ENCODE results near the gene HDGFL2.

Gene HDGFL2

DNA sequence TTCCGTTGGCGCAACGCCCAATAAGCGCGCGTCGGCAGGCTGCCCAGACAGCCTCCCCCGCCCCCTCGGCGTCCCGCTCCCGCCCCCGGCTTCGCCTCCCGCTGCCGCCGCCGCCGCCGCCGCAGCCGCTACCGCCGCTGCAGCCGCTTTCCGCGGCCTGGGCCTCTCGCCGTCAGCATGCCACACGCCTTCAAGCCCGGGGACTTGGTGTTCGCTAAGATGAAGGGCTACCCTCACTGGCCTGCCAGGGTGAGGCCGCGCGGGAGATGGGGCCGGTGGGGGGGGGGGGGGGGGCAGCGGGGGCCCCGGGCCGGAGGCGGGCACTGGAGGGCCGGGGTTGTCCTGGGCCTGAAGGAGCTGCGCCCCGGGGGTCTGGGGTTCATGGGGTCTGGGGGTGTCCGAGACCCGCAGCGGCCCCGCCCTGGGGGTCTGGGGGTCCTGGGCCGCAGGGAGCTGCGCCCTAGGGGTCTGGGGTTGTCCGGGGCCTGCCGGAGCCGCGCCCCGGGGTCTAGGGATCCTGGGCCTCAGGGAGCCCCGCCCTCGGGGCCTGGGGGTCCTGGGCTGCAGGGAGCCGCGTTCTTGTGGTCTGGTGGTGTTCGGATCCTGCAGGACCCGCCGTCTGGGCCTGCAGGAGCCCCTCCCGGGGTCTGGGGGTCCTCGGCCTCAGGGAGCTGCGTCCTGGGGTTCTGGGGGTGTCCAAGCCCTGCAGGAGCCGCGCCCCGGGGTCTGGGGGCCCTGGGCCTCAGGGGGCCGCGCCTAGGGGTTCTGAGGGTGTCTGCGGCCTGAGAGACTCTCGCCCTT, at the start of gene HDGFL2:
Gene HDGFL2 (plus strand): TSS at position 124 of the 801 bp plus-strand sequence. CDS start 54 bp downstream, at position 178.
- FAIRE-seq, result no peak

DNA sequence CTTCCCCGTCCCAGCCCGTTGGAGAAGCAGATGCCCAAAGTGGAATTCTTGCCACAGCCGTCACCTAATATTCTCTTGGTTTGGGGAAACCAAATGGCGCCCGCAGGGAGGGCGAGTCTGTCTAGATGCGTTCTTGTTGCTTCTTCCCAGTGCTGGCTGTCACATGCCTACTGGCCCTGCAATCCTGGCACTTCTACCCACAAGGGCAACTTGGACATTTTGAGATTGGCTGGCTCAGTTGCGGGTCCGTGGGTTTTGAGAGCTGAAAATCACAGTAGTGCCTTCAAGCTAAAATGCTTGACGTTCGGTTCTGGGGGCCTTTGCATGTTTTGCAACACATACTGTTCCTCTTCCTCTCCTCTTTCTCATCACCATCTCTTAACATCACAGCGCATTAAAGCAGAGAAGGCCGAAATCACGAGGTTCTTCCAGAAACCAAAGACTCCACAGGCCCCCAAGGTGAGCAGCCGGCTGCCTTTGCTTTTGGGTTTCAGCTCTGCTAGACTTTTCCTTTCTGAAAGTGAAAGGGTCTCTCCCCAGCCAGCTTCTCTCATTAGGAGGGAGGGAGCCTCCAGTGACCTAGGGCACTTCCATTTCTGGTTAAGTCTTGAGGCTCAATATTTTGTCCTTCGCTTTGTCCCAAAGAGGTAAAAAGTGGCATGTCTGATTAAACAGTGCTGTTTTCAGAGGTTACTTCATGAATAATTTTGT, 48.5 kb upstream of the HDGFL2 start:
- FAIRE-seq, result no peak

DNA sequence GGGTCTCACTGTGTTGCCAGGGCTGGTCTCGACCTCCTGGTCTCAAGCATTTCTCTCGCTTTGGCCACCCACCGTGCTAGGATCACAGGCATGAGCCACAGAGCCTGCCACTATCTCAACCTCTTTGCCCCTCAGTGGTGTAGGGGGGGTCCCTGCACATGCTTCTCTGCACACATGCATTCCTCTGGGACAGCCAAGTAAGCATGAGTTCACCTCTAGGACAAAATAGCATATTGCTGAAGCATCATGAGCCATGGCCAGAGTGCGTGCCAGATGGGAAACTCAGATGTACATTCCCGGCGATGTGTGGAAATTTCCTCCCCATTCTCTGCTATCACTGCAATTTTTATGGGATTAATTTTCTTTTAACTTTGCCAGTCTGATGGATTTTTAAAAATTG, 46.6 kb upstream of the HDGFL2 start:
- FAIRE-seq, result no peak

DNA sequence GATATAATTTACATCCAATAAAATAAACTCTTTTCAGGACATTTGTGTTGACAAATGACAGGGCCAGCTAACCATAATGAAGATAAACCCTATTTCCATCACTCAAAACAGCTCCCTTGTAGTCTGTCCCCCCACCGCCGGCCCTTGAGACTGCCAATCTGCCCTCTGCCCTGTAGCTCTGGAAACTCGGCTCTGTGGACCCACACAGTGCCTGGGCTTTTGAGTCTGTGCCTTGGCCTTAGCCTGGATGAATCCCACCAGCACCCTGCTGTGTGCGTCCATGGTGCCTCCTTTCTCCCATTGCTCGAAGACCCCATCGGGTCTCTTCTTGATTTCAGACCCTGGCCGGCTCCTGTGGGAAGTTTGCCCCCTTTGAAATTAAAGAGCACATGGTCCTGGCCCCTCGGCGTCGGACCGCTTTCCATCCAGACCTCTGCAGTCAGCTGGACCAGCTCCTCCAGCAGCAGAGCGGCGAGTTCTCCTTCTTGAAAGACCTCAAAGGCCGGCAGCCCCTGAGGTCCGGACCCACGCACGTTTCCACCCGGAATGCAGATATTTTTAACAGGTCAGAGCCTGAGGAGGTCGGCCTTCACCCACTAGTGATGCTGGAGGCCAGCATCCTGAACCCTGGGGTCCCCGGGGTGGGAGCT, 43.6 kb upstream of the HDGFL2 start:
- FAIRE-seq, result no peak

DNA sequence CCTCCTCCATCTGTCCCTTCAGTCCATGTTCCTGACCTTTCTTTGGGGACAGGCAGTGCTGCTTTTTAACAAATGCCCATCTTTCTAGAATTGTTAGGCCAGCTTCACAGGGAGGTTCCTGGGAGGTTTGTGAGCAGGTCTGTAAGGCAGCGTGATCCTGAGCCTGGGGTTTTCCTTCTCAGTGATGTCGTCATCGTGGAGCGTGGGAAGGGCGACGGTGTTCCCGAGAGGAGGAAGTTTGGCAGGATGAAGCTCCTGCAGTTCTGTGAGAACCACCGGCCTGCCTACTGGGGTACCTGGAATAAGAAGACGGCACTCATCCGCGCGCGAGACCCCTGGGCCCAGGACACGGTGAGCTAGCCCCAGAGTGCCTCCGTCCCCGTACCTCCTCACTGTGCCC, 42.8 kb upstream of the HDGFL2 start:
- no peak for FAIRE-seq

DNA sequence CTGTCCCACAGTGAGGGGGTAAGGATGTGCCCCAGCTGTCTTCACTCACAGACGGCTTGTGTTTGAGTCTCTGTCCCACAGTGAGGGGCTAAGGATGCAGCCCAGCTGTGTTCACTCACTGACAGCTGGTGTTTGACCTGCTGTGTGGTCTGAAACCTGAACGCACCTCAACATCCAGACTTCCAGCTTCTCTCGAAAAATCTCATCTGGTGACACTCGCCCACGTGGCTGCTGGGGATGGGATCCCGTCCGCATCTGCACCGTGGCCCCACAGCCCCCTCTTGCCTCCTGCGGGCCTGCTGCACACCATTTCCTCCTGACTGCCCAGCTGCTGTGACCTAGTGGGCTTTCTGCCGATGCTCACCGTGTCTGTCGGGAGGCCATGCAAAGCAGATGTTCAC, 42.3 kb upstream of the HDGFL2 start:
- no peak for FAIRE-seq

DNA sequence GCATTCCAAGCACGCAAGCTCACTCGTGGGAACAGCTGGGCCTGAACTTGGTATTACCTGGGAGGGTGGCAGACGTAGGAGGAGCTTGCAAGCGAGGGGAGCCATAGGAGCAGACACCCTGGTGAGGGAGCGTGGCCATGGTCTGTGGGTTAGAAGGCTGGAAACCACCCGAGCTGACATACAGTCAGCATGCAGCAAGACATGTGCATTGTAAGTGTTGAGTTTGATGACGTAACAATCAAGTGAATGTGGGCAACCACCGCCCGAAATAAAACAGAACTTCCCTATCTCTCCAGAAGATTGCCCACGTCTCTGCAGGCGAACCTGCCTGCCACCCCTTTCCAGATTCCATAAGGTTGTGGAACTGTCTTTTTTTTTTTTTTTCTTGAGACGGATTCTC, 41.3 kb upstream of the HDGFL2 start:
- FAIRE-seq, result no peak

DNA sequence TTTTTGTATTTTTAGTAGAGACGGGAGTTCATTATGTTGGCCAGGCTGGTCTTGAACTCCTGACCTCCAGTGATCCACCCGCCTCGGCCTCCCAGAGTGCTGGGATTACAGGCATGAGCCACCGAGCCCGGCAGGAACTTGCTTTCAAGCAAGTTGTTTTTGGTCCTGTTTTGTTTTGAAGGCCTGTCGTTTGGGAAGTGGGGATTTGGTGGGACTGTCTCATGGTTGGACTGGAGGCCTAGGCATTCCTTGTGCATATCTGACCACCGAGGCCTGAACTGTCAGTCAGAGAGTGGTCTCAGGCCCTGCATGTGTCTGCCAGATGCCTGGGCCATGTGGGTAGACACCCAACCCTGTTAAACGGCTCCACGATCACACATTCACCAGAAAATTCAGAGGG, 40.8 kb upstream of the HDGFL2 start:
- no peak for FAIRE-seq

DNA sequence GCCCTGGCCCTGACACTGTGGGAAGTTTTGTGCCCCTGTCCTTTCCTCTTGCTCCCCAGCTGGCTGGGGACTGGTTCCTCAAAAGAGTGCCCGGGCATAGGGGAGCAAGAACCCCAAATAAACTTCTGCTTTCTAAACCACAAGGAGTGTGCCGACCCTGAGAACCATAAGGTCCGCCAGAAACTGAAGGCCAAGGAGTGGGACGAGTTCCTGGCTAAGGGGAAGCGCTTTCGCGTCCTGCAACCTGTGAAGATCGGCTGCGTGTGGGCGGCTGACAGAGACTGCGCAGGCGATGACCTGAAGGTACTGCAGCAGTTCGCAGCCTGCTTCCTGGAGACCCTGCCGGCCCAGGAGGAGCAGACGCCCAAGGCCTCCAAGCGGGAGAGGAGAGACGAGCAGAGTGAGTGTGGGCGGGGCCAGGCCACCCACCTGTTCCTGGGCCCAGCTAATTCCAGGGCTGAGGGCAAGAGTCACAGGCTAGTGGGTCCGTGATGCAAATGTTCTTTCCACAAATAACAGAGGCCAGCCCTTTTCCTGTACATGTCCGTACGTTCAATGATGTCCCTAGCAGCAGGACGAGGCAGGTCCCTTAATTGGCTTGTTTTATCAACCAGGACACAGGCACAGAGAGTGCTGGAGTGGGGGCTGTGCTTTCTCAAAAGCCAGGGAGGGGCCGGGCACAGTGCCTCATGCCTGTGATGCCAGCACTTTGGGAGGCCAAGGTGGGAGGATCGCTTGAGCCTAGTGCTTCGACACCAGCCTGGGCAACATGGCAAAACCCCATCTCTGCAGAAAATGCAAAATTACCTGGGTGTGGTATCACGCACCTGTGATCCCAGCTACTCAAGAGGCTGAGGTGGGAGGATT, 40.1 kb upstream of the HDGFL2 start:
- no peak for FAIRE-seq

DNA sequence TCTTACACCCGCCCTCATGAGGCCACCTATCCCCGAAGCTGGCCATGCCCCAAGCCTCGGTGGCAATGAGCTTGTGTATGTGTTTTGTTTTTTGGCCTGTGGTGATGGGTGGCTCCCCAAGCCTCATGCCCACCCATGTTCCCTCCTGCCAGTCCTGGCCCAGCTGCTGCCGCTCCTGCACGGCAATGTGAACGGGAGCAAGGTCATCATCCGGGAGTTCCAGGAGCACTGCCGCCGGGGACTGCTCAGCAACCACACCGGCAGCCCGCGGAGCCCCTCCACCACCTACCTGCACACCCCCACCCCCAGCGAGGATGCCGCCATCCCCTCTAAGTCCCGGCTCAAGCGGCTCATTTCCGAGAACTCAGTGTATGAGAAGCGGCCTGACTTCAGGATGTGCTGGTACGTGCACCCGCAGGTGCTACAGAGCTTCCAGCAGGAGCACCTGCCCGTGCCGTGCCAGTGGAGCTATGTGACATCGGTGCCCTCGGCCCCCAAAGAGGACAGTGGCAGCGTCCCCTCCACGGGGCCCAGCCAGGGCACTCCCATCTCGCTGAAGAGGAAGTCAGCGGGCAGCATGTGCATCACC, 39.1 kb upstream of the HDGFL2 start:
- FAIRE-seq, result no peak

DNA sequence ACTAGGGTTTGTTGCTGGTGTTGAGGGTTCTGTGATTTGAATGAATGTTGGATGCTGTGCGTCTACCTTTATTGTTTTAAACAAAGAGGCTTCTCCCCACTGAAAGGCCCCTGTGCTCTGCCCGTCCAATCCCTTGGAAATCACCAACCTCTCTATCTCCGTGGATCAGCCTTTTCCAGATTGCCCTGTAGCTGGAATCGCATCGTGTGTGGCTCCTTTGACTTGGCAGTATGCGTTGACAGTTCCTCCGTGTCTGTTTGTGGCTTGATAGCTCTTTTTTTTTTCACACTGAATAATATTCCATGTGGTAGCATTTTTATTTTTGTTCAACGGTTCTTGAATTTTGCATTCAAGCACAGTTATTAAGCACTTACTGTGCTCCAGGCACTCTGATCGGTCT, 37.7 kb upstream of the HDGFL2 start:
- no peak for FAIRE-seq

DNA sequence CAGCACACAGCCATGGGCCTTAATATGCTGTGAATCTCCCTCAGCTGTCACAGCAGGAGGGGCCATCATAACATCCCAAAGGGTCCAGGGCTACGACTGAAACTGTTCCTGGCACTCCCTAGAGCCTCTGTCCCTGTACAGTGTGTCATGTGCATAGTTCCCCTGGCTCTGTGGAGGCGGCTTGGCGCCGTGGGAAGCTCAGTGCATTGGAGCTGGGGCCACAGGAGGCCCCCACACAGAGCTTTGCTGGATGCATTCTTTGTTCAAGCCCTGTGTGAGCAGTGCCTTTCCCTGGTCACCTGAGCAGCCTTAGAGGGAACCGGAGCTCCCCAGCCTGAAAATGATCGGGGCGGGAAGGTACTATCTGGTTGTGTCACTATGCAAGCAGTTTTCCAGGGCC, 35.9 kb upstream of the HDGFL2 start:
- FAIRE-seq, result no peak

DNA sequence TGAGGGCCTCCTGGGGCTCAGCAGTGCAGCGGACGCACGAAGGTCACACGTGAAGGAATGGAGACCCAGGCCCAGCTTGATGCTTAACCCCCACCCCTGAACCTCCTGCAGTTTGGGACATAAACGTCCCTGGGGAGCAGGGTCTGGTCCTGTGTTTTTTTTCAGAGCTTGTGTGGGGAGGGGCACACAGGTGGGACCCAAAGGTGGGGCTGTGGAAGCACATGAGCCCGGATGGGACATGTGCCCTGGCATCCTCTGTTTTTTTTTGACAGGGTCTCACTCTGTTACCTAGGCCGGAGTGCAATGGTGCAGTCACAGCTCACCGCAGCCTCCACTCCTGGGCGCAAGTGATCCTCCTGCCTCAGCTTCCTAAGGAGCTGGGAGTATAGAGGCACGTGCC, 35.0 kb upstream of the HDGFL2 start:
- FAIRE-seq, result no peak

DNA sequence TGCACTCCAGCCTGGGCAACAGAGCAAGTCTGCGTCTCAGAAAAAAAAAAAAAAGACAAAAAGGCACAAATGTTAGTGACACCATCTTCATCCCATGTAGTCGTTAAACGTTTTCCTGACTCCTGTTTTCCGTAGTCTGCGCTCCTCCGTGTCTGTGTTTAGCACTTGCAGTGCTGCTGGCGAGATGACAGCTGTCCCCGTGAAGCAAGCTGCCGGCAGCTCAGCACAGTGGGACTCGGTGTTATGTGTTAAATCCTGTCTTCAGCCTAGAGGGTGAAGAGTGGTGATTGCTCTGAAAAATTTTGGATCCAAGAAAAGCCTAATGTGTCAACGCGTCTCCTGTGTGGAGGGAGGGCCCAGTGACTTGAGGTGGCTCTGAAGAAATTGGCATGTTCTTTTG, 32.9 kb upstream of the HDGFL2 start:
- FAIRE-seq, result no peak

DNA sequence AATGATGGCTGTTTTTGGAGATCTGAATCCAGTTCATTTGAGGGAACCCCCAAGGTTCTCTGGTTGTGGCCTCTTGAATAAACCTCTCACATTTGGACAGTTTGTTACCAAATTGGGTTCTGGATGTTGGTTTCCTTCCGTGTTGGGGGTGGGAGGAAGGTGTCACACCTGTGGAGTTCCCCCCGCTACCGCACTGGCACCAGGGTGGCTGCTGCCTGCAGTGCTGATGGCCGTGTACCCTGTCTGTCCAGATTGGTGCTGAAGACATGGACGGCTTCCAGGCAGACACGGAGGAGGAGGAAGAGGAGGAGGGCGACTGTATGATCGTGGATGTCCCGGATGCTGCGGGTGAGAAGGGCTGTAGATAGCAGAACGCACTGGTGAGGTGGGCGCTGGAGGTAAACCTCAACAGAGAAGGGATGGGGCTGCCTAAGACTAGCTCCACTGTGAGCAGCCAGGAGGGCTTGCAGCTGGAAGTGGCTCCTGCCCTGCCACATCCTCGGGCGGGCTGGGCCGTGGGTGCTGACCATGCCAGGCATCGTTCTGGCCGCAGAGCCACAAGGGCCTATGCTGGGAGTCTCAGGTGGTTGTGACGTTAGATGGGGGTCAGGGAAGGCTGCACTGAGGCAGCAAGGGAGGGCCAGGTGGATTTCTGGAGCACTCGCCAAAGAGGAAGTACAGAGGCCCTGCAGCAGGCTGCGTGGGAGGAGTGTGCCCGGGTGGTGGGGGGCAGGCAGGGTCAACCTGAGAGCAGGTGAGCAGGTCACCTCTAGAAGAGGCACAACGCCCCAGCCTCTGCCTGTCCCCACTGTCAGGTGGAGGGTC, 29.9 kb upstream of the HDGFL2 start:
- FAIRE-seq, result no peak

DNA sequence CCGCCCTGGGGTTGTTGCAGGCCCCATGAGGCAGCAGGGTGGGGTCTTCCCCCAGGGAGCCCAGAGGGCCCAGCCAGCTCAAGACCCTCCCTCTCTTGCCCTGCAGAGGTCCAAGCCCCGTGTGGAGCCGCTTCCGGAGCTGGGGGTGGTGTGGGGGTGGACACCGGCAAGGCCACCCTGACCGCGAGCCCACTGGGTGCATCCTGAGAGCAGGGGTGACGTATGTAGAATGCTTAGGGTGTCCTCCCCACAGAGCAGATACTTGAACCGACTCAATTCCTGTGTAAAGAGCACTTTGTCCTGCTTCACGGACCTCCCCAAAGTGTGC, 29.3 kb upstream of the HDGFL2 start:
- no peak for FAIRE-seq

DNA sequence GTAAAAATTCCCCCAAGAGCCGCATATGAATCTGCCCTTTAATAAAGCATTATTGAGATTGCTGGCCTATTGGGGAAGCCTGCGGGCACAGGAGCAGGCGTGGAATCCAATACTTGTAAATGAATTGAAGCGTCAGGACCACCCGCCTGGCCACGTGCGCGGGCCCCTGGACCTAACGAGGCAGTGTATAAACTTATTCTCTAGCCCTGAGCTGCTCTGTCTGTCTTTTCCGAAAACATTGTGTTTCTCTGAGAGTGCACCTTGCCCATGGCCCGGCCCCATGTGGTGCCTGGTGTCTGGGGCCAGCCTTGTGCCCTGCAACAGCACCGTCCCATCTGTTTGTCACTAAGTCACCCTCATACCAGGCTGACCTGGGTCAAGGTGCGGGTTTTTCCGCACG, 28.9 kb upstream of the HDGFL2 start:
- no peak for FAIRE-seq

DNA sequence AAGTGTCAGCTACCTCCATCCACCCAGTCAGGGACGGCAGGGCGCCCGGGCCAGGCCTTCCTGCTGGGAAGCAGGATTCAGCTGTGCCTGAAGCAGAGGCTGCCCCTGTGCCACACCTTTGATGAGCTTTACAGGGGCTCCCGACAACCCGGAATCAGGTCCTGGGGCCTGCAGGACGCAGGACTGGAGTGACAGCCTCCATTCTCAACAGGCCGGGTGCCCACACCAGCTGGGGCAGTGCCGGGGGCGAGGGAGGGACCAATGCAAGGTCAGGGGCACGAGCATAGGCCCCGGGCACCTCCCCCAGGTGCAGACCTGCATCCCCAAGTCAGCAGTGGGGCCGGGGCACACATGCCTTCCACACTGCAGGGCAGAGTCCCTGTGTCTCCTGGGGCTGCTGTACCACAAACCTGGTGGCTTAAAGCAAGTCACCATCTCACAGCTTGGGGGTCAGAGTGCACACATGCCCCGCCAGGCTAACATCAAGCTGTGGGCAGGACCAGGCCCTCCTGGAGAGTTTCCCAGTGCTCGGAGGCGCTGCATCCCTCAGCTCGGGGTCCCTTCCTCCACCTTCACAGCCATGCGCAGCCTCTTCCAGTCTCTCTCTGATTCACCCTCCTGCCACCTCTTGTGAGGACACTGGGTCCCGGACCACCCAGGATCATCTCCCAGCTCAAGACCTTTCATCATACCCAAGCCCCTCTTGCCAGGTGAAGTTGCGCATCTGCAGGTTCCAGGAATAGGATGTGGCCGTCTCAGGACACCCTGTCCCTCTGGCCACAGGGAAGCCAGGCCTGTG, 27.9 kb upstream of the HDGFL2 start:
- no peak for FAIRE-seq

DNA sequence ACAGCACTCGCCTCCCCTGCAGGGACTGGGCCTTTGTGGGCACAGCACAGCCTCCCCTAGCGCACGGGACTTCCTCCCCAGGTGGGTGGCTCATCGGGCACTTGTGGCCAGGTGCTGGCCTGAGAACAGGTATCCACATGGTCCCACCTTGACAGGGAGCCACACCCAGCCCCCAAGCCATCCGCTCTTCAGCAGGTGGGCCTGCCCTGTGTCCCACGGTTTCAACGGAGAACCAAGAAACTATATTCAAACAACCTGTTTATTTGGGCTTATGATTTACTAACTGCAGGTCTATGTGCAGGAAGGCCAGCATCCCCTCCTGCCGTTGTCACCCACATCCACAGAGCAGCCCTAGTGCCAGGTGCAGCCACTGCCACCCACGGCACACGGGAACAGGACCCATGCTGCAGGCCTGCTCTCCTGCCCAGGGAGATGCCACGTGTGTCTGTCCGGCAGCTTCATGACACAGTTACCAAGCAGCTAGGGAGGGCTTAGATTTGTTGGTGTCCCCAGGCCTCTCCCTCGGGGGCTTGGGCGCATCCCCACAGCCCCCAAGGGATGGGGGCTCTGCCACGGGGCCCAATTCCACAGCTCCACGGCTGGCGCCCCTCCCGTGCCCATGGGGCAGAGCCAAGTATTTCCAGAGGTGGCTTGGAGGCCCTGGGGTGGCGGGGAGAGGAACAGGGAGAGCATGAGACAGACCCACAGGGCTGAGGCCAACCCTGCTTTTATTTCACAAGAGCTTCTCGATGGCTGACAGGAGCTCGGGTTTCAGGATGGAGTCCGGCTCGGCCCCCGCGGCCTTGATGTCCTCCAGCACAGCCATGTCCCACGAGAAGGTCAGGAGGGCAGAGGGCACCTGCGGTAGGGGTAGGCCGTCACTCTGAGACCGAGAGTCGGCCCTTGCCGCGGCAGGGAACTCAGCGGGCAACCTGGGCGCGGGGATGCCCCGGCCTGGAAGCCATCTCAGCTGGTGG, 27.0 kb upstream of the HDGFL2 start:
- FAIRE-seq, result no peak
